ENCODE results near the gene ZNF562.
"Not testable (repeated sequence)": the region's sequence is repeated elsewhere in the genome, so short reads cannot be mapped to it uniquely, and the experiment has no call there.

ZNF562 gene

GRCh38 chr19:9674663-9675357, at the start of gene ZNF562:
Gene ZNF562 (minus strand): TSS chr19:9675100. CDS start chr19:9660744, 14,356 bp downstream.
- DNase-seq (ENCODE audit: low read depth): peak; percentile 88

DNA sequence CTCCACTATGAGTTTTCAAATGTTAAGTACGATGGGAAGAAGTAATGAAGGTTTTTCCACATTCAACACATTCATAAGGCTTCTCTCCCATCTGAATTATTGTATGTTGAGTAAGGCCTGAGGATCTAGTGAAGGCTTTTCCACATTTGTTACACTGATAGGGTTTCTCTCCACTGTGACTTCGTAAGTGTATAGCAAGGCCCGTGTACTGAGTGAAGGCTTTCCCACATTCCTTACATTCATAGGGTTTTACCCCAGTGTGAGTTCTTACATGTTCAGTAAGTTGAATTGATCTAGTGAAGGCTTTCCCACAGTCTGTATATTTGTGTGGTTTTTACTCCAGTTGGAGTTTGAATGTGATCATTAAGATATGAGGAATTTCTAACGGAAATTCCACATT, 49.3 kb upstream of the ZNF562 start:
- no peak for DNase-seq (ENCODE audit: low read depth)

DNA sequence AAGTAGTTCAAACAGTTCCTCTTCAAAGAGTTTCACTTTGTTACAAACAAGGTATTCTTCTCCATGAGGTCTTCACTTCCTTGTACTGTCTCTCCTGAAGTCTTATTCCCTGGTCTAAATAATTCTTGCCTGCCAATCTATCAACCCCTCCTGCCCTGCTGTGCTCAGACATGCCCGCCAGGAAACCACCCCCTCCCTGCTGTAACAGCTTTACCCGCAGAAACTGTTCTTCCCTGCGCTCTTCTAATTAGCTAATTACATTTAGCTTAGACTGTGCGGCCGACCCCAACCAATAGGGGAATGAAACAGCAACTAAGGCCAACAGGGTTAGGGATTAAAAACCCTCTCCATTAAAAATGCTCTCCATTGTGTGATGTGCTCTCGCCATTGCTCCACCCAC, 47.0 kb upstream of the ZNF562 start:
- no peak for DNase-seq (ENCODE audit: low read depth)

- no peak for DNase-seq (ENCODE audit: low read depth)
Observed at GRCh38 chr19:9720541-9720940, 45.6 kb upstream of the ZNF562 start.

GRCh38 chr19:9711815-9712214, 36.9 kb upstream of the ZNF562 start:
- no peak for DNase-seq (ENCODE audit: low read depth)

- no peak for DNase-seq (ENCODE audit: low read depth)
Observed at GRCh38 chr19:9709305-9709704, 34.4 kb upstream of the ZNF562 start.

DNA sequence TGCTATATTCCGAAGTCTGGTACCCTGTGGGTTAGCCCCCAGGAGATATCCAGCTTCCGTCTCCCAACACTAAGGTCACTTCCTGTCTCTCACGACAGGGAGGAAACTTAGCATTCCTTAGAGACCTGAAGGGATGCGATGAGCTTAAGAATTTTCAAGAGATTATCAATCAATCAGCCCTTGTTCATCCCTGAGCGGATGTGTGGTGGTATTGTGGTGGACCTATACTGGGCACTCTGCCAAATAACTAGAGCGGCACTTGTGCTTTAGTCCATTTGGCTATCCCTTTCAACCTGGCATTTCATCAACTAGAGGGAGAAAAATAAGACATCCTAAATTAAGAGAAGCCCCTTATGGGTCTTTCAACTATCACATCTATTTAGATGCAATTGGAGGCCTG, 30.9 kb upstream of the ZNF562 start:
- DNase-seq (ENCODE audit: low read depth): no peak

DNA sequence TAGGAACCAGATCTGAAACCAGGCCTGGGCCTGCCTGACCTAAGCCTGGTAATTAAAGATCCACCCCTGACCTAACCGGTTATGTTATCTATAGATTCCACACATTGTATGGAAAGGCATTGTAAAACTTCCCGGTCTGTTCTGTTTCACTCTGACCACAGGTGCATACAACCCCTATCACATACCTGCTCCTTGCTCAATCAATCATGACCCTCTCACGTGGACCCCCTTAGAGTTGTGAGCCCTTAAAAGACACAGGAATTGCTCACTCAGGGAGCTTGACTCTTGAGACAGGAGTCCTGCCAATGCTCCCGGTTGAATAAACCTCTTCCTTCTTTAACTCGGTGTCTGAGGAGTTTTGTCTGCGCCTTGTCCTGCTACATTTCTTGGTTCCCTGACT, 27.3 kb upstream of the ZNF562 start:
- no peak for DNase-seq (ENCODE audit: low read depth)

DNA sequence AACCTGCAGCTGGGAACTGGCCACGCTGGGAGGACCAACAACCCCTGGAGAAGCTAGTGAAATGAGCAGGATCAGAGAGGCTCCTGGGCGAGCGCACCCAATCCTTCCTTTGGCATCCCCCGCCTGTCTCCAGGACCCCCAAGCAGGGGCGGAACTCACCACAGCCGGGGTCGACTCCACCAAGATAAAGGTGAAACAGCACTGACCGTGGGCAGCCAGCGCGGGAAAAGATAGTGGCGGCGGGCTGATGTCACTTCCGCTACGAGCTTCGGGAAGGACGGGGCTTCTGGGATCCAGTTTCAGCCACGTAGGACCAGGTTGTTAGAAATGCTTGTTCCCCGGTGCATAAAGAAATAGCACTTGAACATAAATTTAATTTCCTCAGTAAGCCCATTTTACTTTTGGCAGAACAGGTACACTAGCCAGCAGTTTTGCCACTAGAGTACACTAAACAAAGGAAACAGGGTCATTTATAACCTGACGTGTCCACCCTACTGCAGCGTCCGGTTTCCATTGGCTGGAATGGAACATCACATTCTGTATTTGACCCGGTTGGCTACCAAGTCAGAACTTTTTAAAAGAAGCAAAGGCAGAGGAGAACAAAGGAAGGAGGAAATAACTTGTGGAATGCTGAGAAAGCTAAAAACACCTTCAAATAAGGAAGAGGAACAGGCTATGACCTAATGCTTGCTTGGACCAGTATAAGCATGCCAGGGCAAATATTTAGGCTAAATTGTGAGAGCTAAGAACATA, 25.5 kb upstream of the ZNF562 start:
- DNase-seq (ENCODE audit: low read depth): no peak

- not testable (repeated sequence) for DNase-seq (ENCODE audit: low read depth)
Observed at GRCh38 chr19:9690301-9690700, 15.4 kb upstream of the ZNF562 start.

- DNase-seq (ENCODE audit: low read depth): not testable (repeated sequence)
Observed at GRCh38 chr19:9679996-9680395, 5.1 kb upstream of the ZNF562 start.

DNA sequence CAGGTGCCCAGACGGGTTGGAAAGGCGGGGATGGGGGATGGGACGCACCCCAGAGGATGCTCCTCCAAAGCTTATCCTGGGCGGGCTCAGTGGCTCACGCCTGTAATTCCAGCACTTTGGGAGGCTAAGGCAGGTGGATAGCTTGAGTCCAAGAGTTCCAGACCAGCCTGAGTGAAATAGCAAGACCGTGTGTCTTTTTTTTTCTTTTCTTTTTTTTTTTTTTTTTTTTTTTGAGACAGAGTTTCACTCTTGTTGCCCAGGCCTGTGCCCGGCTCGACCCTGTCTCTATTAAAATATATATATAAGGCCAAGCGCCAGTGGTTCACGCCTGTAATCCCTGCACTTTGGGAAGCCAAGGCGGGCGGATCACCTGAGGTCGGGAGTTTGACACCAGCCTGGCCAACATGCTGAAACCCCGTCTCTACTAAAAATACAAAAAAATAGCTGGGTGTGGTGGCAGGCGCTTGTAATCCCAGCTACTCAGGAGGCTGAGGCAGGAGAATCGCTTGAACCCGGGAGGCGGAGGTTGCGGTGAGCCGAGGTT, 530 bp upstream of the ZNF562 start:
- DNase-seq (ENCODE audit: low read depth): not testable (repeated sequence)

GRCh38 chr19:9673912-9674662, 813 bp downstream of the ZNF562 start:
- no peak for DNase-seq (ENCODE audit: low read depth)

DNA sequence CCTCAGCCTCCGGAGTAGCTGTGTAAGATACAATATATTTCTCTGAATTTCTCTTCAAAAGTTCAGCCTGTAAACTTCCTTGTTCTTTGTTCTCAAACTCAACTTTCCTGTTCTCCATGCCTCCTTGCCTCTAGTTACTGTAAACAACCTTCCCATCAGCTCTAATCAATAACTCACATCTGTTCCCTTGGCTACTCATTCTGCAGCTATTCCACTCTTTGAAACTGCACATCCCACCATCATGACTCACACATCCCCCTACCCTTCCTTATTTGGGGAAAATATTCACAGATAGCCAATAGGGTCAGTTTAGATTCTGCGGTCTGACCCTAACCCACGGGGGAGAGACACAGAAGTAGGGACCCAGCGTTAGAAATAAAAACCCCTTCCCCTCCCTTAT, 2.0 kb downstream of the ZNF562 start:
- no peak for DNase-seq (ENCODE audit: low read depth)

DNA sequence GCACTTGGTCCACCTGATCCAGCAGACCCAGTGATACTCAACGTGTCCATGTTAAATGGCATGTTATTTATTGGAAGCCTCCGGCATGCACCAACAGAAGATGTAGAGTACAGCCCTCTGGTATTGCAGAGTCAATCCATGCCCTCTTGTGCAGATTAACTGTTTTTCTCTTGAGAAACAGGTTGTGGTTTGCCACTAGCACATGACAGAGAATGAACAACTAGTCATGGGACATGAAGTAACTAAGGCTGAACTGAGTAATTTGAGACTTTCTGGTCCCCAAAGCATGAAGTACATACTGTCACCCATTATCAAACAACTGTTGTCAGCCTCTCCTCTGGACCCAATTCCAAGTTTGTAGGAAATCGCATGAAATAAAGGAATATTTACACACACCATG, 3.2 kb downstream of the ZNF562 start:
- DNase-seq (ENCODE audit: low read depth): peak; percentile 45

DNA sequence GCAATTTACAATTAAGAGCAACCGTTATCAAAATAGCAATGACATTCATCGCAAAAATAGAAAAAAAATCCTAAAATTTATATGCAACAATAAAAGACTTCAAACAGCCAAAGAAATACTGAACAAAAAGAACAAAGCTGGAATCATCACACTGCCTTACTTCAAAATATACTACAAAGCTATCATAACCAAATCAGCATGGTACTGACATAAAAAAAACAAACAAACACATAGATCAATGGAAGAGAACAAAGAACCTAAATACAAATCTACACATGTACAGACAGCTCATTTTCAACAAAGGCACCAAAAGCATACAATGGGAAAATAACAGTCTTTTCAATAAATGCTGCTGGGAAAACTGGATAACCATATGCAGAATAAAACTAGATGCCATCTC, 6.4 kb downstream of the ZNF562 start:
- DNase-seq (ENCODE audit: low read depth): no peak

GRCh38 chr19:9667898-9668297, 7.0 kb downstream of the ZNF562 start:
- no peak for DNase-seq (ENCODE audit: low read depth)

GRCh38 chr19:9658769-9659168, 16.1 kb downstream of the ZNF562 start:
- DNase-seq (ENCODE audit: low read depth): peak; percentile 21

DNA sequence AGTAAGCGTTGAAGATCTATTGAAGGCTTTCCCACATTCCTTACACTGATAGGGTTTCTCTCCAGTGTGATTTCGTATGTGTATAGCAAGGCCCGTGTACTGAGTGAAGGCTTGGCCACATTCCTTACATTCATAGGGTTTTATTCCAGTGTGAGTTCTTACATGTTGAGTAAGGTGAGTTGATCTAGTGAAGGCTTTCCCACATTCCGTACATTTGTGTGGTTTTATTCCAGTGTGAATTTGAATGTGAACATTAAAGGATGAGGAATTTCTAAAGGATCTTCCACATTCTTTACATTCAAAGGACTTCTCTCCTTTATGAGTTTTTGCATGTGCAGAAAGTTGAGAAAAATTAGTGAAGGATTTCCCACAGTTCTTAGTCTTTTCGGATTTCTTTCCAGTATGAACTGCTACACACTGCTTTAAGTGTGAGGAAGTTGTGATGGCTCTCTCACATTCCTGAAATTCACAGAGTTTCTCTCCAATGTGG, 21.8 kb downstream of the ZNF562 start:
- peak; percentile 10 for DNase-seq (ENCODE audit: low read depth)

DNA sequence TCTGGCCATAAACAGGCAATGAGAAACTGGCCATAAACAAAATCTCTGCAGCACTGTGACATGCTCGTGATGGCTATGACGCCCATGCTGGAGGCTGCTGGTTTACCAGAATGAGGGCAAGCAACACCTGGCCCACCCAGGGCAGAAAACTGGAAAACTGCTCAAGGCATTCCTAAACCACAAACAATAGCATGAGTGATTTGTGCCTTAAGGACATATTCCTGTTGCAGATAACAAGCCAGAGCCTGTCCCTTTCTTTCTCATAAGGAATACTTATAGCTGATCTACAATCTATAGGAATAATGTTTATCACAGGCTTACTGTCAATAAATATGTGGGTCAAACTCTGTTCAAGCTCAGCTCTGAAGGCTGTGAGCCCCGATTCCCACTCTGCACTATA, 23.4 kb downstream of the ZNF562 start:
- DNase-seq (ENCODE audit: low read depth): not testable (repeated sequence)

DNA sequence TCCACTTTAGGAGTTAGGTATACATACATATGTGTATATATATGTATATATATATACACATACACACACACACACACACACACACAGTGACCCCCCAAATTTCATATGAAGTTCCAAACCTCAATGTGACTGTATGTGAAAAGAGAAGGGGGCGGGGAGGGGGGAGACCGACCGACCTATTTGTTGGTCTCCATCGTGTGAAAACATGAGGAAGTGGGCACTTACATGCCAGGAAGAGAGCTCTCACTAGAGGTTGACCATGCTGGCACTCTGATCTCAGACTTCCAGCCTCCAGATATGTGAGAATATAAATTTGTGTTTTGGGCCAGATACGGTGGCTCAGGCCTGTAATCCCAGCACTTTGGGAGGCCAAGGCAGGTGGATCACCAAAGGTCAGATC, 24.6 kb downstream of the ZNF562 start:
- DNase-seq (ENCODE audit: low read depth): no peak

DNA sequence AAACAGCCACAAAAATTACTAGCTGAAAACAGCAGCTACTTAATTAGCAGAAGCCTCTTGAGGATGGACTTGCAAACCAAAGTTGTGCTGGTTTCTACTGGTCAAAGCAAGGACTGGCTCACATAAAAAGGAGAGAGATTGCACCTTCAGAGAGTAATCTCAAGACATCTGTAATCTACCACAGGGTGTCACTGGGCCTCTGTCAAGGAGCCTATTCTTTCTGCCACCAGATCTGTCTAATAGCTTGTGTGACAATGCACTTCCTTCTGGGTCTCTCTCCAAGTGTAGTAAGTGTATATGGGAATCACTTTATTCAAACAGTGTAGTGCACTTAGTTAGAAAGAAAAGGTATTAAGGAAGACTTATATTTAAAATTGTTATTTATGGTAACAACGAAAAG, 29.4 kb downstream of the ZNF562 start:
- DNase-seq (ENCODE audit: low read depth): no peak
